ENCODE data around the gene CFP.
A peak's percentile ranks its signal among the peaks of the same experiment; 100 is the strongest.

Gene CFP

DNA sequence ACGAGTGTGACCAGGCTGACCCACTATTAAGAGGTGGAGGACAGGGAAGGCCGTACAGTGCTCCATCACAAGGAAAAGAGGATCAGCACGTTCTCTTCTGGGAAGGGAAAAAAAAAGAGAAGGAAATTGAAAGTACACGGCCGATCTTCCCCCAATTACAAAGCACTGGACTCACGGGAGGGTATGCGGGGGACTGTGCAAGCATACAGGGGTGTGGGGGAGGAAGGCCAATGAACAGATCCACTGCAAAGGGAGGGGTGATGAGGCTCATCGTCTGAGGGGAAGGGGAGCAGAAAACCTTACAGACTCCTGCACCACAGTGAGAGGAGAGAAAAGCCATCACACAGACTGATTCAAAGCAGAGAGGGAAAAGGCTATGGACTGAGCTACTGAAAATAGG is 19.5 kb upstream of the CFP start:
- no peak for DNase-seq (ENCODE audit: low read depth, low spot score)
- in situ Hi-C loops (cut with HindIII; ENCODE audit: low sequenced_read_pairs) = no loop called here
- TF ChIP-seq, protein P1, sequence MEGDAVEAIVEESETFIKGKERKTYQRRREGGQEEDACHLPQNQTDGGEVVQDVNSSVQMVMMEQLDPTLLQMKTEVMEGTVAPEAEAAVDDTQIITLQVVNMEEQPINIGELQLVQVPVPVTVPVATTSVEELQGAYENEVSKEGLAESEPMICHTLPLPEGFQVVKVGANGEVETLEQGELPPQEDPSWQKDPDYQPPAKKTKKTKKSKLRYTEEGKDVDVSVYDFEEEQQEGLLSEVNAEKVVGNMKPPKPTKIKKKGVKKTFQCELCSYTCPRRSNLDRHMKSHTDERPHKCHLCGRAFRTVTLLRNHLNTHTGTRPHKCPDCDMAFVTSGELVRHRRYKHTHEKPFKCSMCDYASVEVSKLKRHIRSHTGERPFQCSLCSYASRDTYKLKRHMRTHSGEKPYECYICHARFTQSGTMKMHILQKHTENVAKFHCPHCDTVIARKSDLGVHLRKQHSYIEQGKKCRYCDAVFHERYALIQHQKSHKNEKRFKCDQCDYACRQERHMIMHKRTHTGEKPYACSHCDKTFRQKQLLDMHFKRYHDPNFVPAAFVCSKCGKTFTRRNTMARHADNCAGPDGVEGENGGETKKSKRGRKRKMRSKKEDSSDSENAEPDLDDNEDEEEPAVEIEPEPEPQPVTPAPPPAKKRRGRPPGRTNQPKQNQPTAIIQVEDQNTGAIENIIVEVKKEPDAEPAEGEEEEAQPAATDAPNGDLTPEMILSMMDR (IDR thresholded peaks at IDR 0.05; ENCODE audit: low read depth, low read length) = no peak
- H3K4me3 ChIP-seq (ENCODE audit: low read depth, low read length) = peak overlapping the region; percentile 65

DNA sequence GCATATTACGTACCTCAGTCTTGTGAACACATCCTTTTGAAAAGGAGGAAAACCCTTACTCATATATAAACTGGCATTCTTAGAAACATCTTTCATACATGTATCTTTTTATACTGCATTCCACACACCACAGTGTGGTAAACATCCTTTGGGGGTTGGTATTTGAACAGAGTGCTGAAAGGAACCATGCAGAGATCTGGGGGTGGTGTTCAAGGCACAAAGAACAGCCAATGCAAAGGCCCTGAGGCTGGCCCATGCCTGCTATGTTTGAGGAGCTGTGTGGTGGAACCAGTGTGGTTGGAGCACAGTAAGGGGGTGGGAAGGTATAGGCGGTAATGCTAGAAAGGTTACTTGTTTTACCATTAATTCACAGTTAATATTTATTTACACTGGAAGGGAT is 18.6 kb upstream of the CFP start:
- in situ Hi-C loops (cut with HindIII; ENCODE audit: low sequenced_read_pairs) = no loop called here
- DNase-seq (ENCODE audit: low read depth, low spot score) = peak; percentile 37
- TF ChIP-seq, protein P1 (IDR thresholded peaks at IDR 0.05; ENCODE audit: low read depth, low read length) = no peak
- H3K4me3 ChIP-seq (ENCODE audit: low read depth, low read length) = no peak overlapping the region

DNA sequence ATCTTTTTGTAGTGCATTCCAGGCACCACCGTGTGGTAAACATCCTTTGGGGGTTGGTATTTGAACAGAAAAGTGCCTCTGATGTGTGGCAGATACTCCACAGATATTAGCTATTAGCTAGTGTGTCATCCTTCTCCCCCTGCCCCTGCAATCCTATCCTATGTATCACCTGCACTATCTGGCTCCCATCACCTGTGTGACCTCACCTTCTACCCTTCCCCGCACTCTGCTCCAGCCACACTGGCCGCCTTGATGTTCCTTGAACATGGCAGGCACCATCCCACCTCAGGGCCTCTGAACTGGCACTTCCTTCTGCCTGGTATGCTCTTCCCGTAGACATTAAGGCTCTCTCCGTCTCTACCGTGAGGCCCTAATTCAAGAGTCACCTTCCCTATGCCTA is 16.9 kb upstream of the CFP start:
- H3K4me3 ChIP-seq (ENCODE audit: low read depth, low read length) = no peak overlapping the region
- TF ChIP-seq, protein P1 (IDR thresholded peaks at IDR 0.05; ENCODE audit: low read depth, low read length) = no peak
- in situ Hi-C loops (cut with HindIII; ENCODE audit: low sequenced_read_pairs) = no loop called here
- no peak for DNase-seq (ENCODE audit: low read depth, low spot score)

DNA sequence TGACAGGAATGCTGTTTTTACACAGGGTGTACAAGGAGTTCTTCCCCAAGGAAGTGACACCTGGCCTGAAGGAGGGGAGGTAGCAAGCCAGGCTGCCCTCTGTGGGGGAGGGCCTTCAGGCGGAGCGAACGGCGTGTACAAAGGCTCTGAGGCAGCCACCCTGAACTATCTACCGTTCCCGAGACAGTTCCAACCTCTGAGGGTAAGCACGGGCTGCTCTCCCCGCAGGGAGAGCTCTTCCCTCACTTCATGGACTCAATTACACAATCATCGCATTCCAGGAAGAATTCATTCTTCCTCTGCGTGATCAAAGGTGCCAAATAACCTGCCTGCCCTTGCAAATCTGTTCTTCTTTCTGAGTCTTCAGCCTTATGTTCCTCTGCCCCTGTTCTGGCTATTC is 15.8 kb upstream of the CFP start:
- TF ChIP-seq, protein P1 (IDR thresholded peaks at IDR 0.05; ENCODE audit: low read depth, low read length) = no peak
- DNase-seq (ENCODE audit: low read depth, low spot score) = no peak
- in situ Hi-C loops (cut with HindIII; ENCODE audit: low sequenced_read_pairs) = no loop called here
- no peak overlapping the region for H3K4me3 ChIP-seq (ENCODE audit: low read depth, low read length)

DNA sequence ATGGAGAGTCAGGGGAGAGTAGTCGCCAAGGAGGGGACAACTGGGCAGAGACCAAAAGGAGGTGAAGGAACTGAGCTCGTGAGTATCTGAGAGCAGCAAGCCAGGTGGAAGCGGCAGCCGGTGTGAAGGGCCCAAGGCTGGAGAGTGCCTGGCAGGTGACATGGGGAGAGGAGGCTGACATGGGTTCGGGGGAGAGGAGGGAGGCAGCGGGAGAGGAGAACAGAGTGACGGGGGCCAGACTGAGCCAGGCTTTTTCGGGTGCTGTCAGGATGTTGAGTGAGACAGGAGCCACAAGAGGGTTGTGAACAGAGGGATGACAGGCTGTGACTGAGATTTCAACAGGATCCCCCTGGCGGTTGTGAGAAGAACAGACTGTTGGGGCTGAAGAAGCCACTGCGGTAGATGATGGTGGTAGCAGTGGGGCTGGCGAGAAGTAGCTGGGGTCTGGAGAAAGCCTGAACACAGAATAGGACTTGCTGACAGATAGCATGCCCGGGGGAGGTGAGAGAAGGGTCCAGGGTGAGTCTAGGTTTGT is 14.9 kb upstream of the CFP start:
- TF ChIP-seq, protein P1 (IDR thresholded peaks at IDR 0.05; ENCODE audit: low read depth, low read length) = peak; percentile 53
- no peak for DNase-seq (ENCODE audit: low read depth, low spot score)
- in situ Hi-C loops (cut with HindIII; ENCODE audit: low sequenced_read_pairs) = no loop called here
- no peak overlapping the region for H3K4me3 ChIP-seq (ENCODE audit: low read depth, low read length)

DNA sequence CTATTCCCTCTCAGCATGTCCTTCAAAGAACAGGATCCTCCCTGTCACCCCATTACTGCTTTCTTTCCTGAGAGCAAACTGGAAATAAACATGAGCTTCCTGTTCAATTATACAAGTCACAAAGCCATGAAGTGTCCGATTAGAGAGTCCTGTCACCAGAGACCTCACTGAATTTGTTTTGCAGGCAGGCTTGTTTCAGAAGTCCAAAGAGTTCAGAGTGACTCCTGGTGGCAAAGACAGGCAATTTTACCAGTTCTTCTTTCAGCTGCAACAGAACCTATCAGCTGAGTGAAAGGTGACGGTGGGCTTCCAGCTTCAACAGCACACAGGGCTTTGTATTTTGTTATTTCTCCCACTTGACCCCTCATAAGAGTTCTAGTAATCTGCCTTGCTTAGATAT is 14.2 kb upstream of the CFP start:
- in situ Hi-C loops (cut with HindIII; ENCODE audit: low sequenced_read_pairs) = no loop called here
- TF ChIP-seq, protein P1 (IDR thresholded peaks at IDR 0.05; ENCODE audit: low read depth, low read length) = peak; percentile 49
- H3K4me3 ChIP-seq (ENCODE audit: low read depth, low read length) = no peak overlapping the region
- DNase-seq (ENCODE audit: low read depth, low spot score) = no peak

DNA sequence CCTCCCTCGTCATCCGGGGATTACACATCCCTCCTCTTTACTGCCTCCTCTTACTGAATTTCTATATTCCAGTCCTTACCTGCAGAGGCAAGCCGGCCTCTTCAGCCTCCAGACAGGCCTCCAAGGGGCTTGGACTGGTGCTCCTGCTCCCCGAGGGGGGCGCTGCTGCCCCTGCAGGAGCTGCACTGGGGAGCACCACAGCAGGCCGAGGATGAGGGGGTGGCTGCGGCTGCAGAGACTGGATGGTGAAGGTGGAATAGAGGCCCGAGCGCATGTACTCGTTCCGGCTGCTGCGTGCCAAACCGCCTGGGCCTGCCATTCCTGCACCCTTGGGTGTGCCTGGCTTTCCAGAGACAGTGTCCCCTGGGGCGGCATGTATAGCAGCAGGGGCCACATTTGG is 9.1 kb upstream of the CFP start:
- DNase-seq (ENCODE audit: low read depth, low spot score) = no peak
- H3K4me3 ChIP-seq (ENCODE audit: low read depth, low read length) = no peak overlapping the region
- TF ChIP-seq, protein P1 (IDR thresholded peaks at IDR 0.05; ENCODE audit: low read depth, low read length) = no peak
- in situ Hi-C loops (cut with HindIII; ENCODE audit: low sequenced_read_pairs) = no loop called here
